Panc1 (cell line): ENCODE results near the gene ZNF407.
"Not testable (repeated sequence)": the region's sequence is repeated elsewhere in the genome, so short reads cannot be mapped to it uniquely, and the experiment has no call there.

Experiments
- CTCF ChIP-seq: fragments of 450-650 bp; IDR thresholded peaks from 2 replicates; pipeline ENCODE4 v1.5.1; 2017; ENCODE audit warnings: mild to moderate bottlenecking
- POLR2AphosphoS5 ChIP-seq: IDR thresholded peaks from 2 replicates; pipeline ENCODE4 v1.6.1; 2012; ENCODE audit warnings: mild to moderate bottlenecking, low read depth, low read length, moderate library complexity
- SIN3A ChIP-seq: IDR thresholded peaks from 2 replicates; pipeline ENCODE4 v1.6.1; 2012; ENCODE audit warnings: low read depth, mild to moderate bottlenecking, low read length, moderate library complexity, borderline replicate concordance; ENCODE audit not compliant: insufficient read depth
- TF ChIP-seq, protein P1 (sequence below), 2 experiments: IDR thresholded peaks; 2 replicates each; pipeline ENCODE4 v1.6.1; 2011 to 2012; ENCODE audit warnings: low read depth in 2 of 2, control low read depth in 1 of 2, low read length in 1 of 2, mild to moderate bottlenecking in 1 of 2, moderate library complexity in 1 of 2; ENCODE audit not compliant: insufficient read depth in 1 of 2

- TF ChIP-seq CTCF, SIN3A, POLR2AphosphoS5: not testable (repeated sequence)
- TF ChIP-seq, protein P1, sequence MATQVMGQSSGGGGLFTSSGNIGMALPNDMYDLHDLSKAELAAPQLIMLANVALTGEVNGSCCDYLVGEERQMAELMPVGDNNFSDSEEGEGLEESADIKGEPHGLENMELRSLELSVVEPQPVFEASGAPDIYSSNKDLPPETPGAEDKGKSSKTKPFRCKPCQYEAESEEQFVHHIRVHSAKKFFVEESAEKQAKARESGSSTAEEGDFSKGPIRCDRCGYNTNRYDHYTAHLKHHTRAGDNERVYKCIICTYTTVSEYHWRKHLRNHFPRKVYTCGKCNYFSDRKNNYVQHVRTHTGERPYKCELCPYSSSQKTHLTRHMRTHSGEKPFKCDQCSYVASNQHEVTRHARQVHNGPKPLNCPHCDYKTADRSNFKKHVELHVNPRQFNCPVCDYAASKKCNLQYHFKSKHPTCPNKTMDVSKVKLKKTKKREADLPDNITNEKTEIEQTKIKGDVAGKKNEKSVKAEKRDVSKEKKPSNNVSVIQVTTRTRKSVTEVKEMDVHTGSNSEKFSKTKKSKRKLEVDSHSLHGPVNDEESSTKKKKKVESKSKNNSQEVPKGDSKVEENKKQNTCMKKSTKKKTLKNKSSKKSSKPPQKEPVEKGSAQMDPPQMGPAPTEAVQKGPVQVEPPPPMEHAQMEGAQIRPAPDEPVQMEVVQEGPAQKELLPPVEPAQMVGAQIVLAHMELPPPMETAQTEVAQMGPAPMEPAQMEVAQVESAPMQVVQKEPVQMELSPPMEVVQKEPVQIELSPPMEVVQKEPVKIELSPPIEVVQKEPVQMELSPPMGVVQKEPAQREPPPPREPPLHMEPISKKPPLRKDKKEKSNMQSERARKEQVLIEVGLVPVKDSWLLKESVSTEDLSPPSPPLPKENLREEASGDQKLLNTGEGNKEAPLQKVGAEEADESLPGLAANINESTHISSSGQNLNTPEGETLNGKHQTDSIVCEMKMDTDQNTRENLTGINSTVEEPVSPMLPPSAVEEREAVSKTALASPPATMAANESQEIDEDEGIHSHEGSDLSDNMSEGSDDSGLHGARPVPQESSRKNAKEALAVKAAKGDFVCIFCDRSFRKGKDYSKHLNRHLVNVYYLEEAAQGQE (IDR thresholded peaks at IDR 0.05; ENCODE audit: insufficient read depth in 1 of 2, low read depth in 2 of 2, low read length in 1 of 2): not testable (repeated sequence)
These were observed 488.0 kb downstream of the ZNF407 start for GRCh38 chr18:75085676-75086075.
